ENCODE data around the gene IGSF3. TPM values are rescaled to one million over a fixed set of nuclear protein-coding genes. Genes with fewer than 3 reads are reported as not detected.

Gene IGSF3
- polyA plus RNA-seq, 3 donors: 0.07 to 0.12 TPM; not detected in 1

GRCh38 chr1:116545359-116545705 lies 122.2 kb downstream of the IGSF3 start:
- H3K36me3 ChIP-seq (replicated peaks in 1 of 2; ENCODE audit: control insufficient read depth in 1 of 2, insufficient read depth in 2 of 2, low read length in 2 of 2): peaks cover 22 to 48% of the 10 kb centered on the region in 2 donors
- TF ChIP-seq, protein P1, sequence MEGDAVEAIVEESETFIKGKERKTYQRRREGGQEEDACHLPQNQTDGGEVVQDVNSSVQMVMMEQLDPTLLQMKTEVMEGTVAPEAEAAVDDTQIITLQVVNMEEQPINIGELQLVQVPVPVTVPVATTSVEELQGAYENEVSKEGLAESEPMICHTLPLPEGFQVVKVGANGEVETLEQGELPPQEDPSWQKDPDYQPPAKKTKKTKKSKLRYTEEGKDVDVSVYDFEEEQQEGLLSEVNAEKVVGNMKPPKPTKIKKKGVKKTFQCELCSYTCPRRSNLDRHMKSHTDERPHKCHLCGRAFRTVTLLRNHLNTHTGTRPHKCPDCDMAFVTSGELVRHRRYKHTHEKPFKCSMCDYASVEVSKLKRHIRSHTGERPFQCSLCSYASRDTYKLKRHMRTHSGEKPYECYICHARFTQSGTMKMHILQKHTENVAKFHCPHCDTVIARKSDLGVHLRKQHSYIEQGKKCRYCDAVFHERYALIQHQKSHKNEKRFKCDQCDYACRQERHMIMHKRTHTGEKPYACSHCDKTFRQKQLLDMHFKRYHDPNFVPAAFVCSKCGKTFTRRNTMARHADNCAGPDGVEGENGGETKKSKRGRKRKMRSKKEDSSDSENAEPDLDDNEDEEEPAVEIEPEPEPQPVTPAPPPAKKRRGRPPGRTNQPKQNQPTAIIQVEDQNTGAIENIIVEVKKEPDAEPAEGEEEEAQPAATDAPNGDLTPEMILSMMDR (IDR thresholded peaks at IDR 0.05): no peak
- H3K4me3 ChIP-seq (replicated peaks in 1 of 3; ENCODE audit: low read depth in 2 of 3, low read length in 3 of 3): no peak overlapping the region
- H3K27ac ChIP-seq (ENCODE audit: low read depth in 1 of 2, low read length in 2 of 2): peak overlapping the region in 1 of 2 donors; percentile 59
- Mint-ChIP-seq H3K4me3 (peak overlapping the region in 1 of 2 donors; percentile 25), H3K9me3 (no peaks in the 10 kb centered on the region), H3K4me1 (peaks cover 40% of the 10 kb centered on the region), H3K36me3 (peaks cover 53 to 55% of the 10 kb centered on the region in 2 donors), H3K27me3 (ENCODE audit: low read depth in 3 of 3) (peaks cover 0 to 1% (median under 1%) of the 10 kb centered on the region in 3 donors), H3K27ac (peak overlapping the region; percentile 52 to 91 (median 74))
- no peak for DNase-seq
- no peak overlapping the region for H3K4me2 ChIP-seq (replicated peaks; ENCODE audit: extremely low read depth, low read length, poor library complexity, severe bottlenecking)
- no peak overlapping the region for H3K9ac ChIP-seq (ENCODE audit: insufficient read depth, low read length, poor library complexity, severe bottlenecking)
- H2AFZ ChIP-seq (ENCODE audit: insufficient read depth, low read depth, low read length, poor library complexity, severe bottlenecking): no peak overlapping the region
- peaks cover 18 to 19% of the 10 kb centered on the region in 2 donors for H3K4me1 ChIP-seq (ENCODE audit: control insufficient read depth in 1 of 2, insufficient read depth in 2 of 2, low read length in 2 of 2)
- no peaks in the 10 kb centered on the region for H3K9me3 ChIP-seq (replicated peaks in 1 of 2; ENCODE audit: control insufficient read depth in 1 of 2, insufficient read depth in 1 of 2, low read length in 2 of 2)
- WGBS (ENCODE audit: insufficient coverage): 100% methylated on average over 1 of the region's 2 CpGs
- no peaks in the 10 kb centered on the region for H3K27me3 ChIP-seq (ENCODE audit: control insufficient read depth in 2 of 2, insufficient read depth in 2 of 2, low read length in 2 of 2)
- intact Hi-C loops (cut with micrococcal nuclease): no loop called here
- H3K79me2 ChIP-seq (ENCODE audit: insufficient read depth, low read length): peaks cover 92% of the 10 kb centered on the region
- H4K20me1 ChIP-seq (ENCODE audit: insufficient read depth, low read length): peaks cover 50% of the 10 kb centered on the region

DNA sequence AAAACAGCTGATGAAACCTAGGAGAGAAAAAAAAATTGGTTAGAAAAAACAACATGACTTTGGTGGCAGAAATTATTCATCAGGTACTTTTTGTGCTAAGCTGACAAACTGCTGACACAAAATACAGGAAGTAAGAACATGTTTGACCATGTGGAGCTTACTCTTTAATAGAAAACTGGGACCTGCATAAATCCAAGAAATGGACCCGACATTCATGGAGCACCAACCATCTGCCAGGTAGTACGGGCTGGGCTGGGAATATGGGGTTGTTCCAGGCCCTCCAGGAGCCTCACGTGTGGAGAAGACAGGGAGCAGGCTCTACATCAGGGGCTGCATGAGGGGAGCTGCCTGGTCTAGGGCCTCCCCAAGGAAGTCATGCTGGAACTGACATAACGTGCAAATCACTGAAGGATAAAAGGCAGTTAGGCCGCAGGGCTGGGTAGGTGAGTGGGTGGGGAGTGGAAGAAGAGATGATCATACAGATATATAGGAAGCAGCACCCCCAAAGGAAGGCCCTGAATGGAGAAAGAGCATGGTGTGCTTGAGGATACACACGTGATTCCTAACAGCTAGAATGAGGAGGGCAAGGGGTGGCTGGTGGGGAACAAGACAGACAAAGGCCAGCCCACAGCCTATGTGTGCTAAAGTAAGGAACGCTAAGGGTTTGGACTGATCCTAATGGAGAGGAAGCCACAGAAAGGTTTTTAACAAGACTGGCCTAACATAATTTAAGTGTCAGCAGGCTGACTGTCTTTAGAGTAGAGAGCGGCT lies 122.8 kb downstream of the IGSF3 start:
- intact Hi-C loops (cut with micrococcal nuclease): no loop called here
- peaks cover 45% of the 10 kb centered on the region for H4K20me1 ChIP-seq (ENCODE audit: insufficient read depth, low read length)
- no peak overlapping the region for H3K9ac ChIP-seq (ENCODE audit: insufficient read depth, low read length, poor library complexity, severe bottlenecking)
- no peak overlapping the region for H3K4me3 ChIP-seq (replicated peaks in 1 of 3; ENCODE audit: low read depth in 2 of 3, low read length in 3 of 3)
- peaks cover 44% of the 10 kb centered on the region for H3K4me1 Mint-ChIP-seq
- peak in 2 of 3 donors; percentile 28 to 62 for DNase-seq
- peak overlapping the region; percentile 29 to 59 for H3K27ac ChIP-seq (ENCODE audit: low read depth in 1 of 2, low read length in 2 of 2)
- 95% methylated on average over 7 of the region's 8 CpGs for WGBS (ENCODE audit: insufficient coverage)
- peaks cover 87% of the 10 kb centered on the region for H3K79me2 ChIP-seq (ENCODE audit: insufficient read depth, low read length)
- H3K36me3 Mint-ChIP-seq: peaks cover 51 to 55% of the 10 kb centered on the region in 2 donors
- H3K9me3 ChIP-seq (replicated peaks in 1 of 2; ENCODE audit: control insufficient read depth in 1 of 2, insufficient read depth in 1 of 2, low read length in 2 of 2): no peaks in the 10 kb centered on the region
- H3K4me2 ChIP-seq (replicated peaks; ENCODE audit: extremely low read depth, low read length, poor library complexity, severe bottlenecking): no peak overlapping the region
- peaks cover 0 to 2% (median 1%) of the 10 kb centered on the region in 3 donors for H3K27me3 Mint-ChIP-seq (ENCODE audit: low read depth in 3 of 3)
- H3K4me3 Mint-ChIP-seq: peak overlapping the region in 1 of 2 donors; percentile 25
- H2AFZ ChIP-seq (ENCODE audit: insufficient read depth, low read depth, low read length, poor library complexity, severe bottlenecking): no peak overlapping the region
- no peaks in the 10 kb centered on the region for H3K27me3 ChIP-seq (ENCODE audit: control insufficient read depth in 2 of 2, insufficient read depth in 2 of 2, low read length in 2 of 2)
- peak overlapping the region; percentile 52 to 91 (median 74) for H3K27ac Mint-ChIP-seq
- peaks cover 22 to 48% of the 10 kb centered on the region in 2 donors for H3K36me3 ChIP-seq (replicated peaks in 1 of 2; ENCODE audit: control insufficient read depth in 1 of 2, insufficient read depth in 2 of 2, low read length in 2 of 2)
- TF ChIP-seq, protein P1 (IDR thresholded peaks at IDR 0.05): no peak
- no peaks in the 10 kb centered on the region for H3K9me3 Mint-ChIP-seq
- peaks cover 23 to 25% of the 10 kb centered on the region in 2 donors for H3K4me1 ChIP-seq (ENCODE audit: control insufficient read depth in 1 of 2, insufficient read depth in 2 of 2, low read length in 2 of 2)
